Measurements from ENCODE around the gene NUDT6.

Gene NUDT6

DNA sequence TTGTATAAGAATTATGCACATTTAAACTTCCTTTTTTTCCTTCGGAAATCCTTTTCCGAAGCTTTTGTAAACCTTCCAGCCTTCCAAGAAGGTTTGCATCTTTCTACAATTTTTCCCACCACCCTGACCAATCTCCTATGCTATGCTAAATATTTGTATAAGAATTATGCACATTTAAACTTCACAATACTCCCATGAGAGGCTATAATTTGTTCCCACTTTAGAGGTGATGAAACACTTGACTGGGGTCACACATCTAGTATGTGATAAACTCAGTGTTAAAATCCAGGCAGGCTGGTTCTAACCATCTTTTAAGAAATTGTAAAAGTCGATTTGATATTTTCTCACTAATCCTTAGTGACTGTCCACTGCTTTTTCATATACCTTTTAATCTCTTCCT, 22.1 kb downstream of the NUDT6 start:
- no peak overlapping the region for H3K4me3 Mint-ChIP-seq

DNA sequence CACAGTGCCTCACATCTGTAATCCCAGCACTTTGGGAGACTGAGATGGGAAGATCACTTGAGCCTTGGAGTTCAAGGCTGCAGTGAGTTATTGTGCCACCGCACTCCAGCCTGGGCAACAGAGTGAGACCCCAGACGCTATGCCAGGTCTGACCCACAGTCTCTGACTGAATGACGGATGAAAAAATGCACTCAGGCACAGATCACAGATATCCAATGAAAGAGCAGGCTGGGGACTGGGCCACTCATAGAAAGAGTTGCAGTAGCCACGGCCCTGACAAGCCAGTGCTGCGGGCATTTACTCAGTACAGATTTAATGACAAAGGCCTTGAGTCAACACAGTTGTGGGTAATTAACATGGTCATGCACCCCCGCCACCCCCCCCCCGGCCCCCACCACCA, 22.7 kb downstream of the NUDT6 start:
- H3K4me3 Mint-ChIP-seq = no peak overlapping the region
- no peak overlapping the region for H3K27ac Mint-ChIP-seq
- no peaks in the 10 kb centered on the region for H3K36me3 Mint-ChIP-seq
- no peaks in the 10 kb centered on the region for H3K4me1 Mint-ChIP-seq
- DNase-seq (ENCODE audit: low spot score in 2 of 2) = no peak
- no peak for ATAC-seq
- no peaks in the 10 kb centered on the region for H3K9me3 Mint-ChIP-seq

More for the DNA sequence above, 22.1 kb downstream of the NUDT6 start:
- no peak for ATAC-seq
- Mint-ChIP-seq H3K27ac (no peak overlapping the region), H3K36me3 (no peaks in the 10 kb centered on the region), H3K4me1 (no peaks in the 10 kb centered on the region), H3K9me3 (no peaks in the 10 kb centered on the region)
- DNase-seq (ENCODE audit: low spot score in 2 of 2) = no peak

DNA sequence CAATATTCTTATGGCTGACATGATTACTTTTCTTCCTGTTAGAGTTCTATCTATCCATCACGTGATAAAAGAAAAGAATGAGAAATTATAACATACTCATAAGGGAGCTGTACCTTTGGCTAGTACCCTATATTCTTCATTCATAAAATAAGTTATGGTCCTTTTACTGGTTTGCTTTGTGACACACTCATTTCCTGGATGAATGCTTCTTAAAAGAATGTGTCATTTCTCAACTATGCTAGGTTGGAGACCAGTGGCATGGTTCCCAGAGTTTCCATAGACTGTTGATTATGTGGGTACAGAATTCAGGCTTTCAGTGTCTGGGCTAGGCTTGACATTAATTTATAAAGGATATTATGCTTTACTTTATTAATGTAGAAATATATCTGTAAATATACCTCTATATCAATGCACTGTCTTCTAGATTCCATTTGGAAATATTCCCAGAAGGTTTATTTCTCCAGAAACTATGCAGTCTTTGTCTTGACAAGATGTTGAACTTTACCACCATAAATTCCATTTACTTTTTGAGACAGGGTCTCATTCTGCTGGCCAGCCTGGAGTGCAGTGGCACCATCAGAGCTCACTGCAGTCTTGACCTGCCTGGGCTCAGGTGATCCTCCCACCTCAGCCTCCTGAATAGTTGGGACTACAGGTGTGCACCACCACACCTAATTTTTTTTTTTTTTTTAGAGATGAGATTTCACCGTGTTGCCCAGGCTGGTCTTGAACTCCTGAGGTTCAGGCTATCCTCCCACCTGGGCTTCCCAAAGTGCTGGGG, 23.8 kb downstream of the NUDT6 start:
- DNase-seq (ENCODE audit: low spot score in 2 of 2) (no peak), ATAC-seq (peak; percentile 24)
- Mint-ChIP-seq H3K4me1 (no peaks in the 10 kb centered on the region), H3K27ac (no peak overlapping the region), H3K4me3 (no peak overlapping the region), H3K36me3 (no peaks in the 10 kb centered on the region), H3K9me3 (no peaks in the 10 kb centered on the region)

- ATAC-seq (no peak), DNase-seq (ENCODE audit: low spot score in 2 of 2) (no peak)
- no peaks in the 10 kb centered on the region for H3K4me1 Mint-ChIP-seq
- H3K27ac Mint-ChIP-seq = no peak overlapping the region
- H3K36me3 Mint-ChIP-seq = no peaks in the 10 kb centered on the region
- no peaks in the 10 kb centered on the region for H3K9me3 Mint-ChIP-seq
- no peak overlapping the region for H3K4me3 Mint-ChIP-seq
Observed at GRCh38 chr4:122896270-122896669, 26.1 kb downstream of the NUDT6 start.

- ATAC-seq (no peak), DNase-seq (ENCODE audit: low spot score in 2 of 2) (no peak)
- no peaks in the 10 kb centered on the region for H3K9me3 Mint-ChIP-seq
- H3K4me1 Mint-ChIP-seq = no peaks in the 10 kb centered on the region
- H3K36me3 Mint-ChIP-seq = no peaks in the 10 kb centered on the region
- H3K4me3 Mint-ChIP-seq = no peak overlapping the region
- no peak overlapping the region for H3K27ac Mint-ChIP-seq
Observed at GRCh38 chr4:122895336-122895995, 26.9 kb downstream of the NUDT6 start.

DNA sequence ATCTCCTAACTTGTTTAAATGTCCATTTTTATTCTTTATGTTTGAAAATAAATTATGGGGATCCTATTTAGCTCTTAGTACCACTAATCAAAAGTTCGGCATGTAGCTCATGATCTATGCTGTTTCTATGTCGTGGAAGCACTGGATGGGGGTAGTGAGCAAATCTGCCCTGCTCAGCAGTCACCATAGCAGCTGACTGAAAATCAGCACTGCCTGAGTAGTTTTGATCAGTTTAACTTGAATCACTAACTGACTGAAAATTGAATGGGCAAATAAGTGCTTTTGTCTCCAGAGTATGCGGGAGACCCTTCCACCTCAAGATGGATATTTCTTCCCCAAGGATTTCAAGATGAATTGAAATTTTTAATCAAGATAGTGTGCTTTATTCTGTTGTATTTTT, 27.6 kb downstream of the NUDT6 start:
- Mint-ChIP-seq H3K36me3 (no peaks in the 10 kb centered on the region), H3K27ac (no peak overlapping the region), H3K4me1 (no peaks in the 10 kb centered on the region), H3K4me3 (no peak overlapping the region), H3K9me3 (no peaks in the 10 kb centered on the region)
- ATAC-seq (no peak), DNase-seq (ENCODE audit: low spot score in 2 of 2) (no peak)

- no peak for DNase-seq (ENCODE audit: low spot score in 2 of 2)
- no peak overlapping the region for H3K4me3 Mint-ChIP-seq
- H3K9me3 Mint-ChIP-seq = no peaks in the 10 kb centered on the region
- no peaks in the 10 kb centered on the region for H3K36me3 Mint-ChIP-seq
- H3K27ac Mint-ChIP-seq = no peak overlapping the region
- H3K4me1 Mint-ChIP-seq = no peaks in the 10 kb centered on the region
- ATAC-seq = no peak
Observed at GRCh38 chr4:122890147-122890795, 32.1 kb downstream of the NUDT6 start.

GRCh38 chr4:122889726-122890125, 32.7 kb downstream of the NUDT6 start:
- ATAC-seq = no peak
- Mint-ChIP-seq H3K36me3 (no peaks in the 10 kb centered on the region), H3K9me3 (no peaks in the 10 kb centered on the region), H3K27ac (no peak overlapping the region), H3K4me1 (no peaks in the 10 kb centered on the region), H3K4me3 (no peak overlapping the region)
- DNase-seq (ENCODE audit: low spot score in 2 of 2) = no peak

- DNase-seq (ENCODE audit: low spot score in 2 of 2) (no peak), ATAC-seq (no peak)
- Mint-ChIP-seq H3K4me1 (no peaks in the 10 kb centered on the region), H3K4me3 (no peak overlapping the region), H3K27ac (no peak overlapping the region), H3K9me3 (peaks cover 6% of the 10 kb centered on the region), H3K36me3 (no peaks in the 10 kb centered on the region)
Observed at GRCh38 chr4:122884499-122884898, 37.9 kb downstream of the NUDT6 start.

DNA sequence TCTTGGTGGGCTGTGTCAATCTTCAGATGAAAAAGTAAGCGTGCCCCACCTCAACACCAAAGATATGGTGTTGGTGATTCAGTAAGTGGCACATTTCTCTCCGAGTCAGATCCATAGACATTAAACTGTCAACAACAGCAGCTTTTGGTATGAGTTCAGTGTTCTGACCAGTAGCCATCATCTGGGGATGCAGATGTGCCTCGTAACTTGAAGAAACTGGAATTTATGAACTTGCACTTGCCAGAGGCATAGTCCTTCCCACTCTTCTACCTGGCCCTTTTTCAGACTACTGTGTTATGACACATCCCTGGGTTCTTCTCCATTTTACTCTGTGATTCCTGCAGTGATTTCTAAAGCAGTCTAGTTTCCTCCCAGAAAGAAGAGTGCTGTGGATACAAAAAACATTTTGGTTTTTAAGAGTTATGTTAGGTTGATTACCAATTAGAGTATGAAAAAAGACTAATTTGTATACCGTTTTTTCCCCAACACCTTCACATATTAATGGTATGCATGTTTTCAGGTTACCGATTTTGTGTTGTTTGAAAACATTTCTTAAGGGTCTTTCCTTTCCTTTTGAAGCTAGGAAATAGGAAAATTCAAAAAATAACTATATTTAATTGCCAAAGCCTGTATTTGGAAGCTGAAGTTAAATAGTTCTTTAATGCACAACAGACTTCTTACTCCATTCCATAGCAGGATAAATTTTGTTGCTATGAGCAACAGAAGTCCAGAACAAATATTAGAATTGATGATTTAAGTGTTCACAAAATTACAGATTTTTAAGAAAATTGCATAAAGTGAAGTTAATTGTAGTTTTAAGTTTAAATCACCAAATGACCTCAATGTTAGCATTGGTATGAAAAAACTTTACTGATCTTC, 39.3 kb downstream of the NUDT6 start:
- no peak for ATAC-seq
- peaks cover 6% of the 10 kb centered on the region for H3K9me3 Mint-ChIP-seq
- no peak overlapping the region for H3K27ac Mint-ChIP-seq
- H3K36me3 Mint-ChIP-seq = no peaks in the 10 kb centered on the region
- H3K4me3 Mint-ChIP-seq = no peak overlapping the region
- no peak for DNase-seq (ENCODE audit: low spot score in 2 of 2)
- H3K4me1 Mint-ChIP-seq = no peaks in the 10 kb centered on the region

DNA sequence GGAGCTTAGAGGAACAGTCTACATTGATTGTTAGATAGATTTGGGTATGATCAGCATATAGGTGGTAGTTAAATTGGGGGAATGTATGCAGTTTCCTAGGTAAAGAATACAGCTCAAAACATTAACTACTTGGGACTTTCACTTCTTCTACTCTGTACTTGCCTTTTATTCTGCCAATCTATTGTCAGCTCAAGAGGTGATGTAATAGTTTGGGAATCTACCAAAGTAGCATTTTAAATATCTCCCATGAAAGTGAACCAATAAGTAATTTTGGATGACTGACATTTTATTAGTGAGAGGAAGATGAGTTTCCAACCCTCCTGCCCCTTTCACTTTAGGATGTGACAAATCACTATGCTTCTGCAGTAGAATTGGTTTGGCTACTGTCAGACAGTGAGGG, 43.4 kb downstream of the NUDT6 start:
- Mint-ChIP-seq H3K36me3 (no peaks in the 10 kb centered on the region), H3K4me1 (no peaks in the 10 kb centered on the region), H3K9me3 (peaks cover 6% of the 10 kb centered on the region), H3K27ac (no peak overlapping the region), H3K4me3 (no peak overlapping the region)
- ATAC-seq (no peak), DNase-seq (ENCODE audit: low spot score in 2 of 2) (no peak)

GRCh38 chr4:122876456-122876855, 45.9 kb downstream of the NUDT6 start:
- Mint-ChIP-seq H3K4me1 (no peaks in the 10 kb centered on the region), H3K4me3 (no peak overlapping the region), H3K27ac (no peak overlapping the region), H3K9me3 (peaks cover 5% of the 10 kb centered on the region), H3K36me3 (no peaks in the 10 kb centered on the region)
- no peak for DNase-seq (ENCODE audit: low spot score in 2 of 2)
- no peak for ATAC-seq

- H3K9me3 Mint-ChIP-seq = peaks cover 2% of the 10 kb centered on the region
- DNase-seq (ENCODE audit: low spot score in 2 of 2) = no peak
- no peaks in the 10 kb centered on the region for H3K4me1 Mint-ChIP-seq
- no peak for ATAC-seq
- no peak overlapping the region for H3K4me3 Mint-ChIP-seq
- H3K36me3 Mint-ChIP-seq = no peaks in the 10 kb centered on the region
- no peak overlapping the region for H3K27ac Mint-ChIP-seq
Observed at GRCh38 chr4:122875949-122876348, 46.4 kb downstream of the NUDT6 start.

GRCh38 chr4:122873821-122874593, 48.4 kb downstream of the NUDT6 start:
- no peak for DNase-seq (ENCODE audit: low spot score in 2 of 2)
- no peaks in the 10 kb centered on the region for H3K4me1 Mint-ChIP-seq
- H3K4me3 Mint-ChIP-seq = no peak overlapping the region
- no peak for ATAC-seq
- H3K9me3 Mint-ChIP-seq = peaks cover 3% of the 10 kb centered on the region
- no peaks in the 10 kb centered on the region for H3K36me3 Mint-ChIP-seq
- H3K27ac Mint-ChIP-seq = no peak overlapping the region

GRCh38 chr4:122873146-122873545, 49.3 kb downstream of the NUDT6 start:
- H3K36me3 Mint-ChIP-seq = no peaks in the 10 kb centered on the region
- no peak for ATAC-seq
- DNase-seq (ENCODE audit: low spot score in 2 of 2) = no peak
- no peaks in the 10 kb centered on the region for H3K4me1 Mint-ChIP-seq
- no peak overlapping the region for H3K4me3 Mint-ChIP-seq
- peaks cover 3% of the 10 kb centered on the region for H3K9me3 Mint-ChIP-seq
- no peak overlapping the region for H3K27ac Mint-ChIP-seq

All from stimulated activated effector memory CD8-positive, alpha-beta T cell treated with anti-CD3 and anti-CD28 coated beads, Interleukin-12 subunit alpha, Interleukin-12 subunit beta, amount 100 ng/mL, for 72 hours (primary cell).